GM18951 (cell line): ENCODE data around the gene CNOT11.

Experiments
- POLR2A ChIP-seq: IDR thresholded peaks from 4 replicates; pipeline ENCODE4 v1.6.1; 2011; ENCODE audit warnings: mild to moderate bottlenecking; ENCODE audit not compliant: insufficient read length, insufficient read depth; ENCODE audit errors: extremely low read depth
- in situ Hi-C: fragments of 300-500 bp; cut with MboI; formaldehyde crosslinking; loops from one replicate; pipeline ENCODE4 v1.12.0; 2022; ENCODE audit warnings: low sequenced_read_pairs, mixed read lengths, inconsistent platforms; ENCODE audit not compliant: unreplicated experiment

CNOT11 gene

GRCh38 chr2:101256316-101256715 lies 3.6 kb downstream of the CNOT11 start:
- no peak for TF ChIP-seq POLR2A
- in situ Hi-C loops, result no loop called here

DNA sequence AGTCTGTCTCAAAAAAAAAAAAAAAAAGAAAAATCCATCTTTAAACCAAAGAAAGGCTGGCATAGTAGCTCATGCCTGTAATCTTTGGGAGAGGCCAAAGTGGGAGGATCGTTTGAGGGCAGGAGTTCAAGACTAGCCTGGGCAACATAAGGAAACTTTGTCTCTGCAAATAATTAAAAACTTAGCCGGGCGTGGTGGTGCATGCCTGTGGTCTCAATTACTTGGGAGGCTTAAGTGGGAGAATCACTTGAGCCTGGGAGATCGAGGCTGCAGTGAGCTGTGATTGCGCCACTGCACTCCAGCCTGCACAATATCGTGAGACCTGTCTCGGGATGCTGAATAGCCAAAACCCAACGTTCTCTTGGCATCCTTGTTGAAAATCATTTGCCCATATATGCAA lies 6.1 kb downstream of the CNOT11 start:
- in situ Hi-C loops, result no loop called here

DNA sequence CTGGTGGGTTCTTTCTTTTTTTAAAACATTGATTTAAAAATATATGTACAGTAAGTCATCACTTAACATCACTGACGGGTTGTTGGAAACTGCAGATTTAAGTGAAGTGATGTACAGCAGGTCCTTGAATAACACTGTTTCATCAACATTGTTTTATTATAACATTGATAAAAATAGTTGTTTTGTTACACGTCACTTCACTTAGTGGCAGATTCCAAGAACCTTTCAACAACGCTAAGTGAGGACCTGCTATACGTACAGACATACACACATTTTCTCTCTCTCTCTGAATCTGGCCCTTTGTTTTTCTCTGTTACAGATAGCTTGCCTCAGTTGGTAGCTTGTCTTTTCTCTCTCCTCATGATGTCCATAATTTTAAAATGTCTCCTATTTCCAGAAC lies 9.5 kb downstream of the CNOT11 start:
- in situ Hi-C loops, result no loop called here
- no peak for TF ChIP-seq POLR2A

More for the DNA sequence above, 6.1 kb downstream of the CNOT11 start:
- TF ChIP-seq POLR2A, result no peak

DNA sequence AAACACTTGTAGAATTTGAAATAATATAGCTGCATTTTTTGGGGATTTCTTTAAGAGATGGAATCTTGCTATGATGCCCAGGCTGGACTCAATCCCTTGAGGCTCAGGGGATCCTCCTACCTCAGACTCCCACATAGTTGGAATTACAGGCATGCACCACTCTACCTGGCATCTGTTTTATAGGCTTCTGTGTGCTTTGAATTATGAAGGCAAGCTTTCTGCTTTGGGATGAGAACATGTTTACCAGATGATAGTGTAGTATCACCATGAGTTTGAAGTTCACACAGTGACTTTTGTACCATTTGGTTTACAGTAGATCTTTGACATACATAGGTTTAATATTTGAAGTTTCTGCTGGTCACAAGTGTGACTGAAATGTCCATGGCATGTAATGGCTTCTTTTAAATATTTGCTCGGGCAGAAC lies 10.7 kb downstream of the CNOT11 start:
- in situ Hi-C loops, result no loop called here
- no peak for TF ChIP-seq POLR2A

DNA sequence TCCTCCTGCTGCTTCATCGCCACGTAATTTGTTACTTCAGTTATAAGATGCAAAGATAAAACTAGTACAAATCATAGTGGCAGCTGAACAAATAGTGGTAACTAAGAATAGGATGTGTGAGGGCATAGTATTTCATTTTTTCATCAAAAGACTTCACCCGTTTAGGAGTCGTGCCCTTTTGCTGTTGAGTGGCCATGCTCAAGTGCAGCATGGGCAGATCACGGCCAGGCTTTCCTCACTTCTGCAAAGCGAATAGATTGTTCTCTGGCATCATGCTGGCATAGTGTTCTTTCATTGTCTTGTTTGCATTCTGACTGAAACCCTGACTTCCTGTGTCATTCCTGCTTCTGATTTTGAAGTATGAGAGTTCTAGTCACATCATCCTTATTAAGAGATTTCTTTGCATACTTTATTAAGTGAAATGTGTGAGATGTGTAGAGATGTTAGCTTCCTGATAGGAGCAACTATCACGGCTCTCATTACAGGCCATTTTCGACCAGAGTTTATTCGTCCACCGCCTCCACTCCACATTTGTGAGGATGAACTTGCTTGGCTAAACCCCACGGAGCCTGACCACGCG lies 11.8 kb downstream of the CNOT11 start:
- in situ Hi-C loops, result no loop called here

GRCh38 chr2:101265893-101266499 lies 13.3 kb downstream of the CNOT11 start:
- in situ Hi-C loops, result no loop called here
- no peak for TF ChIP-seq POLR2A

More for the DNA sequence above, 11.8 kb downstream of the CNOT11 start:
- no peak for TF ChIP-seq POLR2A

GRCh38 chr2:101267671-101268656 lies 15.3 kb downstream of the CNOT11 start:
- in situ Hi-C loops, result no loop called here

GRCh38 chr2:101270700-101271259 lies 18.1 kb downstream of the CNOT11 start:
- TF ChIP-seq POLR2A, result no peak
- in situ Hi-C loops, result no loop called here

More at GRCh38 chr2:101267671-101268656, 15.3 kb downstream of the CNOT11 start:
- TF ChIP-seq POLR2A, result peak; percentile 7

- in situ Hi-C loops, result no loop called here
- no peak for TF ChIP-seq POLR2A
These were observed 19.5 kb downstream of the CNOT11 start for GRCh38 chr2:101272045-101272784.

DNA sequence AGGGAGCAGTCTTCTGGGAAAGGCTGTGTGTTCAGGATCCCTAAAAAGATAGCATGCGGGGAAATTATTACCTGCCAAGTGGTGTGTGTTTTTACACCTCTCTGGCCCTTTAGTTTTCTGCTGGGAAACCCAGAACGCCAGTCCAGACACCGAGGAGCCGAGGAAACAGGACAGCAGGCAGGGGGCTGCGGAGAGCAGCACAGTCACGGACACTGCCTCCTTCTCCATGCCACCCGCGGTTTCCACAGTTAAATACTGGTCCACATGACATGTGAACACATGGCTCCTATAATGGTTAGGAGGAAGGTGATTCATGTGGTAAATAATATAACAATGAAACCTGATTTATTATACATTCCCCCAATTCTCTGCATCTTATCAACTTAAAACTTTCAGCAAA lies 20.4 kb downstream of the CNOT11 start:
- in situ Hi-C loops, result no loop called here

DNA sequence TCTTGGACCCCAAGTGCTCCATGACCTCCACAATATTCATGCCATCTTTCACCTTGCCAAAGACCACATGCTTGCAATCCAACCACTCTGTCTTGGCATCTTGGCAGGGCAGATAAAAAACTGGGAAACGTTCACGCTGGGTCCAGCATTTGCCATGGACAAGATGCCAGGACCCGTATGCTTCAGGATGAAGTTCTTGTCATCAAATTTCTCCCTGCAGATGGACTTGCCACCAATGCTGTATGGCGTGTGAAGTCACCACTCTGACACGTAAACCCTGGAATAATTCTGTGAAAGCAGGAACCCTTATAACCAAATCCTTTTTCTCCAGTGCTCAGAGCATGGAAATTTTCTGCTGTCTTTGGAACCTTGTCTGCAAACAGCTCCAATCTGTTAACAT lies 21.5 kb downstream of the CNOT11 start:
- in situ Hi-C loops, result no loop called here
- no peak for TF ChIP-seq POLR2A

More for the DNA sequence above, 20.4 kb downstream of the CNOT11 start:
- peak; percentile 7 for TF ChIP-seq POLR2A

GRCh38 chr2:101277111-101277510 lies 24.4 kb downstream of the CNOT11 start:
- in situ Hi-C loops, result no loop called here
- no peak for TF ChIP-seq POLR2A

- in situ Hi-C loops, result no loop called here
- TF ChIP-seq POLR2A, result no peak
These were observed 26.2 kb downstream of the CNOT11 start for GRCh38 chr2:101278925-101279324.

DNA sequence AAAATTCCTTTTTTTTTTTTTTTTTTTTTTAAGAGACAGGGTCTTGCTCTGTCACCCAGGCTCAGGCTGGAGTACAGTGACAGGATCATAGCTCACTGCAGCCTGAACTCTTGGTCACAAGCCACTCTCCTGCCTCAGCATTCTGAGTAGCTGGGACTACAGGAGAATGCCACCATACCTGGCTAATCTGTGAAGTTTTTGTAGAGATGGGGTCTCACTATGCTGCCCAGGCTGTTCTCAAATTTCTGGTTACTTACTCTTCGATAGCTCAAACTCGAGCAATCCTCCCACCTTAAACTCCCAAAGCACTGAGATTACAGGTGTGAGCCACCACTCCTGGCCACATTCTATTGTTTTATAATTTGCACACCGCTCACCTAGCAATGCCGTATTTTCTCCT lies 28.8 kb downstream of the CNOT11 start:
- in situ Hi-C loops, result no loop called here
- TF ChIP-seq POLR2A, result no peak
